C4-2B (cell line): Measurements from ENCODE around the gene POLD1.
"Not testable (repeated sequence)": the region's sequence is repeated elsewhere in the genome, so short reads cannot be mapped to it uniquely, and the experiment has no call there.

Source experiments
- ZFX ChIP-seq: fragments of 450-650 bp; IDR thresholded peaks from 2 replicates; pipeline ENCODE4 v1.6.1; 2017
- TF ChIP-seq, protein P1 (sequence below): fragments of 450-650 bp; conservative IDR thresholded peaks from 2 replicates; pipeline ENCODE4 v1.5.1; 2017; ENCODE audit warnings: mild to moderate bottlenecking

DNA sequence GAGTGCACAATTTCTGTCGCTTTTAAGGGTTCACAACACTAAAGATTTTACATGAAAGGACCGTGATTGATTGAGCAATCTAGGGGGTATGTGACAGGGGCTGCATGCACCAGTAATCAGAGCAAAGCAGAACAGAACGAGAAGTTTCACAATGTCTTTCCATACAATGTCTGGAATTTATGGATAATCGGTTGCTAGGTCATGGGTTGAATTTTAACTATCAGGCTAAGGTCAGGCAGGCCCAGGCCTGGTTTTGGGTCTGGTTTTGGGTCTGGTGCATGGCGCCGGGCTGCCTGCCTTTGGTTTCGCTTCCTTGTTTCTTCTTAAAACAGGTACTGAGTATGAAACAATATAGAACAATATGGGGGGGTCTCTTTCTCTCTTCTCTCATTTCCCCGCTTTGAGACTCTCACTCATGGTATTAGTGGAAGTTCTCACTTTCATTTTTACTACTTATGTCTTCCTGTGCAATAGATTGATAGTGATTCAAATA lies 37.0 kb upstream of the POLD1 start:
- TF ChIP-seq, protein P1, sequence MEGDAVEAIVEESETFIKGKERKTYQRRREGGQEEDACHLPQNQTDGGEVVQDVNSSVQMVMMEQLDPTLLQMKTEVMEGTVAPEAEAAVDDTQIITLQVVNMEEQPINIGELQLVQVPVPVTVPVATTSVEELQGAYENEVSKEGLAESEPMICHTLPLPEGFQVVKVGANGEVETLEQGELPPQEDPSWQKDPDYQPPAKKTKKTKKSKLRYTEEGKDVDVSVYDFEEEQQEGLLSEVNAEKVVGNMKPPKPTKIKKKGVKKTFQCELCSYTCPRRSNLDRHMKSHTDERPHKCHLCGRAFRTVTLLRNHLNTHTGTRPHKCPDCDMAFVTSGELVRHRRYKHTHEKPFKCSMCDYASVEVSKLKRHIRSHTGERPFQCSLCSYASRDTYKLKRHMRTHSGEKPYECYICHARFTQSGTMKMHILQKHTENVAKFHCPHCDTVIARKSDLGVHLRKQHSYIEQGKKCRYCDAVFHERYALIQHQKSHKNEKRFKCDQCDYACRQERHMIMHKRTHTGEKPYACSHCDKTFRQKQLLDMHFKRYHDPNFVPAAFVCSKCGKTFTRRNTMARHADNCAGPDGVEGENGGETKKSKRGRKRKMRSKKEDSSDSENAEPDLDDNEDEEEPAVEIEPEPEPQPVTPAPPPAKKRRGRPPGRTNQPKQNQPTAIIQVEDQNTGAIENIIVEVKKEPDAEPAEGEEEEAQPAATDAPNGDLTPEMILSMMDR = not testable (repeated sequence)
- not testable (repeated sequence) for TF ChIP-seq ZFX
